H7 (cell line): Measurements from ENCODE around the gene TEX101. TPM values are rescaled to one million over a fixed set of nuclear protein-coding genes. Genes with fewer than 3 reads are reported as not detected.
A peak's percentile ranks its signal among the peaks of the same experiment; 100 is the strongest.

ENCODE experiments used
- DNase-seq: peaks from one replicate; pipeline ENCODE4 v3.0.0; 2012
- H3K27me3 ChIP-seq: 2 replicates; pipeline ENCODE4 v1.6.0; 2011; ENCODE audit warnings: mild to moderate bottlenecking, low read length; ENCODE audit not compliant: control insufficient read depth, insufficient read depth
- H3K36me3 ChIP-seq: replicated peaks from 2 replicates; pipeline ENCODE4 v1.5.1; 2011; ENCODE audit warnings: low read length; ENCODE audit not compliant: control insufficient read depth, insufficient read depth
- H3K4me3 ChIP-seq: 2 replicates; pipeline ENCODE4 v1.5.1; 2011; ENCODE audit warnings: low read depth, mild to moderate bottlenecking, control low read depth, low read length, moderate library complexity; ENCODE audit not compliant: insufficient read depth
- total RNA-seq: library from RNA; depleted of rRNA; stranded (reverse); fragments of >200 nt; shearing (Covaris generic); gene quantifications from 2 replicates; pipeline ENCODE4 v1.2.3, GENCODE V29; 2014

TEX101 gene
- total RNA-seq, 1 experiment from 2014 or later, result not detected

DNA sequence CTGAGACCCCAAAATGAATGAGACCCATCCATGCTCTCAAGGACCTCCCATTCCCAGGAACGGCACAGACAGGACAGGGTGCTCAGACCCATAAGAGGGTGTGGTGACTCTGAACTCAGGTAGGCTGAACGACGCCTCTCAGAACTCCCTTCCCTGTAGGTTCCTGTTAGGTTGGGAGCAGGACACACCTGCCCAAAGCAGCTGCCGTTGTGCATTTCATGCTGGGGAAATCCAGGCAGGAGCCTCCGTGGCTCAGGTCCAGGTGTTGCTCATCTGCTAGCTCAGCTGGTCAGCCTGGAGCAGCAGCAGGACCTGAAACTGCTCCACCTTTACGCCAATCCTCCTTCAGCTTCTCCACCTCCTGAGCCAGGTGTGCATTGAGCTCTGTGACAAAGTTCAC, 19.1 kb upstream of the TEX101 start:
- no peaks in the 10 kb centered on the region for H3K36me3 ChIP-seq

GRCh38 chr19:43406297-43406696, 8.4 kb upstream of the TEX101 start:
- Histone ChIP-seq H3K4me3 (peak overlapping the region; percentile 9; the same call in 1 of the 2 replicates), H3K36me3 (no peaks in the 10 kb centered on the region), H3K27me3 (no peaks in the 10 kb centered on the region; the same call in 1 of the 2 replicates)
- DNase-seq, result peak; percentile 63

More for the DNA sequence above, 19.1 kb upstream of the TEX101 start:
- Histone ChIP-seq H3K27me3 (no peaks in the 10 kb centered on the region), H3K4me3 (no peak overlapping the region)
- DNase-seq, result no peak

DNA sequence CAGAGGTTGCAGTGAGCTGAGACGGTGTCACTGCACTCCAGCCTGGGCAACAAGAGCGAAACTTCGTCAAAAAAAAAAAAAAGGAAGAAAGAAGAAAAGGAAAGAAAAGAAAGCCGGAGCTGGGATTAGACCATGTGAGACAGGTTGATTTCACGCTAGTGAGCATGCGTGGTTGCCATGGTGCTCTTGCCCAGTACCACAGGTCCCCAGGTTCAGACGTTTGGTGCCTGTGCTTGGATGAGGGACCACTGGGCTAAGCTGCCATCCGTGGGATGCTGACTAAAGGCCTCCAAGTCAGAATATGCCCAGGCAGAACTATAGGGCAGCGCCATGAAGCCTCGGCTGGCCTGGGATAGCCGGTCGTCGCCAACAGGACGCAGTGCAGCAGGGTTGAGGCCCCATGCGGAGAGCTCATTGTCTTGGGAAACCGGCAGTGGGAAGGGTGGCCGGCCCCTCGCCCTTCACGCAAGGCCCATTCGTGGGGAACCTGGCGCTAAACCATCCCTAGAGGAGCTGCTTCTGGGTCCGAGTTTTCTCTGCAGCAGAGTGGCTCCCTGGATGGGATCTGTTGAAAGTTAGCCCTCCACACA, 7.2 kb upstream of the TEX101 start:
- peak; percentile 71 for DNase-seq
- H3K36me3 ChIP-seq, result no peaks in the 10 kb centered on the region

GRCh38 chr19:43408043-43408442, 6.6 kb upstream of the TEX101 start:
- DNase-seq, result peak; percentile 67
- H3K4me3 ChIP-seq, result no peak overlapping the region

More for the DNA sequence above, 7.2 kb upstream of the TEX101 start:
- no peaks in the 10 kb centered on the region; the same call in 1 of the 2 replicates for H3K27me3 ChIP-seq
- no peak overlapping the region for H3K4me3 ChIP-seq

DNA sequence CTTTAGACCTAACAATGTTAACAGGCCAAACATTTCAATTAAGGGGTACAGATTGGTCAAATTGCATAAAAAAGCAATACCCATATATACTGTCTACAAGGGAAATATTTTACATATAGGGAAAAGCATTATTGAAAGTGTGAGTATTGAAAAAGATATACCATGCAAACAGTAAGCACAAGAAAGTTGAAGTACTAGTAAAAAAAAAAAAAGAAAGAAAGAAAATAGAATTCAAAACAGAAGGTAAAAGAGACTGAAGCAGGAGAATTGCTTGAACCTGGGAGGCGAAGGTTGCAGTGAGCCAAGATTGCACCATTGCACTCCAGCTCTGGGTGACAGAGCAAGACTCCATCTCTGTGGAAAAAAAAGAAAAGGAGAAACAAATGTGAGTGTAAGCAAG, 5.3 kb upstream of the TEX101 start:
- no peaks in the 10 kb centered on the region for H3K36me3 ChIP-seq

More at GRCh38 chr19:43408043-43408442, 6.6 kb upstream of the TEX101 start:
- no peaks in the 10 kb centered on the region; the same call in 1 of the 2 replicates for H3K27me3 ChIP-seq
- no peaks in the 10 kb centered on the region for H3K36me3 ChIP-seq

GRCh38 chr19:43412441-43412840, 2.2 kb upstream of the TEX101 start:
- no peaks in the 10 kb centered on the region for H3K36me3 ChIP-seq
- DNase-seq, result no peak
- H3K4me3 ChIP-seq, result no peak overlapping the region
- no peaks in the 10 kb centered on the region for H3K27me3 ChIP-seq

More for the DNA sequence above, 5.3 kb upstream of the TEX101 start:
- Histone ChIP-seq H3K4me3 (no peak overlapping the region), H3K27me3 (no peaks in the 10 kb centered on the region; the same call in 1 of the 2 replicates)
- DNase-seq, result no peak

DNA sequence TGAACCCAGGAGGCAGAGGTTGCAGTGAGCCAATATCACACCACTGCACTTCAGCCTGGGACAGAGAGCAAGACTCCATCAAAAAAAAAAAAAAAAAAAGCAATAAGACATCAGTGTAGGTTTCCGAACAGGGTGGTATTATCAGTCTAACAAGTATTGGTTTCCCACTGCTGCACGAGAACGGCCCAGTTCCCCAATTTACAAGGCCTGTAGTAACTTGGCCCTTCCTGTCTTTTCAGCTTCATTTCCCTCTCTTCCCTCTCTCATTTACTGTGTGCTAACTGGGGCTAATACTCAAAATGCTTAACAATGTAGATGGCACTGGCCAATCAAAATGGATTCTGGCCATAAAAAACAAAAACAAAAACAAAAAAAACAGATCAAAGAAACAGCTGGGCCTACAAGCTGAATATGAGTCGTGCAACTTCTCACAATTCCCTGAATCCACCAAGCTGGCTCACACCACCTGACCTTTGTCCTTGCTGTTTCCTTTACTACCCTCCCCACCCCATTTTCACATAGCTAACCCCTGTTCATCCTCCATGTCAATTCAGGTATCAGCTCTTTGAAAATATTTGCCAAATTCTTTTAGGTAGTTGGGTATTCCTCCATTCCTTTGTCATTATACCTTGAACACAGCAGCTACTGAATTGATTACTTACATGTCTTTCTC, 2.4 kb downstream of the TEX101 start:
- Histone ChIP-seq H3K4me3 (no peak overlapping the region), H3K27me3 (no peaks in the 10 kb centered on the region), H3K36me3 (no peaks in the 10 kb centered on the region)
- DNase-seq, result no peak

- Histone ChIP-seq H3K36me3 (no peaks in the 10 kb centered on the region), H3K27me3 (no peaks in the 10 kb centered on the region), H3K4me3 (no peak overlapping the region)
- no peak for DNase-seq
Measured at GRCh38 chr19:43420954-43421353, 6.3 kb downstream of the TEX101 start.

- H3K27me3 ChIP-seq, result no peaks in the 10 kb centered on the region
- no peak for DNase-seq
- no peak overlapping the region for H3K4me3 ChIP-seq
- no peaks in the 10 kb centered on the region for H3K36me3 ChIP-seq
Measured at GRCh38 chr19:43422000-43422688, 7.5 kb downstream of the TEX101 start.

GRCh38 chr19:43422689-43423066, 8.0 kb downstream of the TEX101 start:
- no peaks in the 10 kb centered on the region for H3K27me3 ChIP-seq
- H3K36me3 ChIP-seq, result no peaks in the 10 kb centered on the region
- H3K4me3 ChIP-seq, result no peak overlapping the region
- DNase-seq, result no peak

DNA sequence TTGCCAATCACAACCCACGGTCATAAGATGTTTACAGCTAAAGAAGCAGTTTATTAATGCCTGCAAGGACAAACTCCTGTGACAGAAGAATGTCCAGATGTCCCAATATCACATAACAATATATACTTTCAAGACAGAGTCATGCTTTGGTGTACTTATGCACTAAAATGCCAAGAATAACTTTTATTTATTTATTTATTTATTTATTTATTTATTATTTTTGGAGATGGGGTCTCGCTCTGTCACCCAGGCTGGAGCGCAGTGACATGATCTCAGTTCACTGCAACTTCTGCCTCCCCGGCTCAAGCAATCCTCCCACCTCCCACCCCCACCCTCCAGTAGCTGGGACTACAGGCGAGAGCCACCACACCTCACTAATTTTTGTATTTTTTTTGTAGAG, 9.1 kb downstream of the TEX101 start:
- DNase-seq, result no peak
- Histone ChIP-seq H3K36me3 (no peaks in the 10 kb centered on the region), H3K27me3 (no peaks in the 10 kb centered on the region), H3K4me3 (no peak overlapping the region)

GRCh38 chr19:43425567-43426392, 11.1 kb downstream of the TEX101 start:
- no peak for DNase-seq
- H3K36me3 ChIP-seq, result no peaks in the 10 kb centered on the region
- no peak overlapping the region for H3K4me3 ChIP-seq
- no peaks in the 10 kb centered on the region for H3K27me3 ChIP-seq

DNA sequence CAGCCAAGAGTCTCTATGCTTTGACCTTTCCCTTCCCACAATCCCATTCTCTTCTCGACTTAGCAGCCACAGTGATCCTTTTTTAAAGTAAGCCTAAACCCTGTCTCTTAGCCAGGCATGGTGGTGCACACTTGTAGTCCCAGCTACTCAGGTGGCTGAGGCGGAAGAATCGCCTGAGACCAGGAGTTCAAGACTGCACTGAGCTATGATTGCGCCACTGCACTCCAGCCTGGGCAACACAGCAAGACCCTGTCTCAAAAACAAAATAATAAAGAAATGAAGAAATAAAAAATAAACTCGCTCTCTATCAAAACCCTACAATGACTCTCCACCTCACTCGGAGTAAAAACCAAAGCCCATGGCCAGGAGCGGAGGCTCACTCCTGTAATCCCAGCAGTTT, 14.7 kb downstream of the TEX101 start:
- H3K4me3 ChIP-seq, result no peak overlapping the region
- DNase-seq, result no peak
- H3K27me3 ChIP-seq, result no peaks in the 10 kb centered on the region
- H3K36me3 ChIP-seq, result no peaks in the 10 kb centered on the region

GRCh38 chr19:43430142-43430710, 15.5 kb downstream of the TEX101 start:
- DNase-seq, result peak; percentile 54
- H3K36me3 ChIP-seq, result no peaks in the 10 kb centered on the region
- H3K27me3 ChIP-seq, result no peaks in the 10 kb centered on the region
- no peak overlapping the region for H3K4me3 ChIP-seq
